ENCODE measurements around the gene OR7A5.
"Not testable (repeated sequence)": the region's sequence is repeated elsewhere in the genome, so short reads cannot be mapped to it uniquely, and the experiment has no call there.

OR7A5 gene

GRCh38 chr19:14835011-14835410 is at the start of gene OR7A5, which contains the start of gene OR7C1:
Gene OR7A5, minus strand, starts transcription at chr19:14835185. Its CDS starts 6,944 bp downstream, at chr19:14828241.
Gene OR7C1, minus strand, starts transcription at chr19:14835185. Its CDS starts 35,049 bp downstream, at chr19:14800136.
- no peak for DNase-seq

GRCh38 chr19:14871619-14872230 is 36.7 kb upstream of the OR7A5 start:
- no peak for DNase-seq

GRCh38 chr19:14868497-14868896 is 33.5 kb upstream of the OR7A5 start:
- no peak for DNase-seq

- DNase-seq = no peak
Observed at GRCh38 chr19:14848822-14849221, 13.8 kb upstream of the OR7A5 start, which contains the start of gene OR7A10. Gene OR7A10, minus strand, starts transcription at chr19:14848922. Its CDS starts 7,045 bp downstream, at chr19:14841877.

- no peak for DNase-seq
Observed at GRCh38 chr19:14843578-14843977, 8.6 kb upstream of the OR7A5 start.

GRCh38 chr19:14843169-14843568 is 8.2 kb upstream of the OR7A5 start:
- DNase-seq = no peak

- no peak for DNase-seq
Observed at GRCh38 chr19:14840206-14840605, 5.2 kb upstream of the OR7A5 start.

GRCh38 chr19:14837391-14837790 is 2.4 kb upstream of the OR7A5 start:
- no peak for DNase-seq

GRCh38 chr19:14830702-14831101 is 4.3 kb downstream of the OR7A5 start:
- DNase-seq = no peak

GRCh38 chr19:14826006-14826405 is 9.0 kb downstream of the OR7A5 start:
- no peak for DNase-seq

- DNase-seq = no peak
Observed at GRCh38 chr19:14821937-14822336, 13.0 kb downstream of the OR7A5 start.

GRCh38 chr19:14818588-14818987 is 16.4 kb downstream of the OR7A5 start:
- no peak for DNase-seq

- no peak for DNase-seq
Observed at GRCh38 chr19:14817052-14817451, 17.9 kb downstream of the OR7A5 start.

GRCh38 chr19:14814982-14815652 is 19.9 kb downstream of the OR7A5 start:
- no peak for DNase-seq

- DNase-seq = no peak
Observed at GRCh38 chr19:14809272-14810057, 25.5 kb downstream of the OR7A5 start.

GRCh38 chr19:14804765-14805164 is 30.2 kb downstream of the OR7A5 start:
- no peak for DNase-seq

- DNase-seq = no peak
Observed at GRCh38 chr19:14798760-14799159, 36.2 kb downstream of the OR7A5 start.

- no peak for DNase-seq
Observed at GRCh38 chr19:14796021-14796420, 39.0 kb downstream of the OR7A5 start.

GRCh38 chr19:14795078-14795721 is 39.8 kb downstream of the OR7A5 start:
- no peak for DNase-seq

- DNase-seq = not testable (repeated sequence)
Observed at GRCh38 chr19:14792250-14792649, 42.7 kb downstream of the OR7A5 start.

- DNase-seq = peak; percentile 49
Observed at GRCh38 chr19:14786421-14786851, 48.5 kb downstream of the OR7A5 start.

GRCh38 chr19:14785102-14785793 is 49.7 kb downstream of the OR7A5 start:
- peak; percentile 5 for DNase-seq

- peak; percentile 42 for DNase-seq
Observed at GRCh38 chr19:14784730-14785101, 50.3 kb downstream of the OR7A5 start.

Measured in activated CD4-positive, alpha-beta T cell treated with anti-CD3 and anti-CD28 coated beads for 48 hours (primary cell).